Esophagus squamous epithelium (tissue), 4 donors: Measurements from ENCODE around the gene EGFL6.

Source experiments
- CTCF ChIP-seq, 6 experiments: fragments of 450-650 bp in 4 of 6; fragments of 200-600 bp in 2 of 6; sonication (generic) in 2 of 6; IDR thresholded peaks; one replicate each; pipeline ENCODE4 v1.5.1; 2016 to 2019; ENCODE audit warnings: antibody characterized with exemption in 6 of 6, mild to moderate bottlenecking in 4 of 6, moderate library complexity in 4 of 6
- POLR2A ChIP-seq, 4 donors: fragments of 450-650 bp; IDR thresholded peaks; one replicate each; pipeline ENCODE4 v1.6.1; 2017; ENCODE audit warnings: antibody characterized with exemption in 4 of 4, mild to moderate bottlenecking in 4 of 4, moderate library complexity in 3 of 4

- no peak for TF ChIP-seq CTCF (IDR thresholded peaks at IDR 0.05)
- no peak for TF ChIP-seq POLR2A (IDR thresholded peaks at IDR 0.05)
Measured at GRCh38 chrX:13662355-13662791, 93.0 kb downstream of the EGFL6 start.
